HepG2 (cell line): ENCODE results near the gene PACRGL. TPM values are rescaled to one million over a fixed set of nuclear protein-coding genes. Genes with fewer than 3 reads are reported as not detected.

Source experiments
- ATAC-seq: fragments of 200-7000 bp; cut with Tn5 transposase; 3 replicates; pipeline ENCODE4 v1.9.1; 2020; ENCODE audit warnings: mild to moderate bottlenecking, moderate library complexity
- BruUV-seq: library from RNA; stranded (reverse); fragments of 400-500 nt; replicated peaks from 2 replicates; lab custom pipeline; 2021; lab: Mats Ljungman, UMichigan
- CTCF ChIA-PET: fragments of 300-600 bp; formaldehyde crosslinking; extraction: SDS; loops from one replicate; lab custom pipeline; 2021; ENCODE audit warnings: low total read pairs, inconsistent platforms, low intra/inter-chr PET ratio; lab: Yijun Ruan, JAX
- POLR2A ChIA-PET: fragments of 350-600 bp; sonication (Branson Sonifier 250); formaldehyde crosslinking; loops from one replicate; lab custom pipeline; 2020; ENCODE audit warnings: antibody characterized with exemption, inconsistent platforms; lab: Yijun Ruan, JAX
- DNase-seq: peaks from one replicate; pipeline ENCODE4 v3.0.0-alpha.2; 2015; ENCODE audit warnings: low spot score
- FAIRE-seq: peaks from 3 replicates; lab custom pipeline; 2011; peaks lifted over from hg19 to GRCh38; lab: Jason Lieb, UNC
- H2AFZ ChIP-seq: one replicate; pipeline ENCODE4 v1.6.1; 2011; ENCODE audit warnings: low read length, inconsistent platforms
- H3K27ac ChIP-seq: fragments of 300-600 bp; 3 replicates; pipeline ENCODE4 v1.8.0; 2011; ENCODE audit warnings: mixed run types, mild to moderate bottlenecking, mixed read lengths, low read length, inconsistent platforms; ENCODE audit not compliant: insufficient read depth; ENCODE audit errors: extremely low read length
- H3K27me3 ChIP-seq, 2 experiments: fragments of 200-600 bp in 1 of 2; 2 replicates in 1 of 2; 3 replicates in 1 of 2; pipeline versions ENCODE4 v1.6.0 to v1.8.0; 2011; ENCODE audit warnings: low read length in 2 of 2, mild to moderate bottlenecking in 2 of 2, moderate library complexity in 2 of 2, inconsistent platforms in 1 of 2; ENCODE audit not compliant: insufficient read depth in 2 of 2, control insufficient read depth in 1 of 2
- H3K36me3 ChIP-seq, 2 experiments: fragments of 200-600 bp in 1 of 2; replicated peaks in 1 of 2; 2 replicates in 1 of 2; 3 replicates in 1 of 2; pipeline versions ENCODE4 v1.5.1 to v1.8.0; 2011; ENCODE audit warnings: low read length in 2 of 2, inconsistent platforms in 1 of 2; ENCODE audit not compliant: insufficient read depth in 2 of 2, control insufficient read depth in 1 of 2
- H3K4me1 ChIP-seq: 2 replicates; pipeline ENCODE4 v1.5.1; 2012; ENCODE audit warnings: low read length, inconsistent platforms; ENCODE audit not compliant: insufficient read depth
- H3K4me2 ChIP-seq: 2 replicates; pipeline ENCODE4 v1.6.0; 2011; ENCODE audit warnings: low read depth, low read length, inconsistent platforms
- H3K4me3 ChIP-seq, 3 experiments: fragments of 200-600 bp in 1 of 3; sonication (generic), shearing (Covaris generic) in 1 of 3; replicated peaks in 1 of 3; 2 replicates each; pipeline ENCODE4 v1.5.1; 2011 to 2016; ENCODE audit warnings: low read length in 3 of 3, inconsistent platforms in 2 of 3, low read depth in 2 of 3, mild to moderate bottlenecking in 2 of 3, control low read depth in 1 of 3, mixed read lengths in 1 of 3; ENCODE audit not compliant: insufficient read depth in 1 of 3
- H3K79me2 ChIP-seq: one replicate; pipeline ENCODE4 v1.6.1; 2011; ENCODE audit warnings: low read length, inconsistent platforms; ENCODE audit not compliant: insufficient read depth
- H3K9ac ChIP-seq: 2 replicates; pipeline ENCODE4 v1.6.0; 2011; ENCODE audit warnings: mild to moderate bottlenecking, low read depth, low read length, inconsistent platforms; ENCODE audit not compliant: insufficient read depth
- H3K9me3 ChIP-seq: 2 replicates; pipeline ENCODE4 v1.5.1; 2012; ENCODE audit warnings: mild to moderate bottlenecking, low read length
- H4K20me1 ChIP-seq: 2 replicates; pipeline ENCODE4 v1.6.0; 2011; ENCODE audit warnings: inconsistent platforms, mild to moderate bottlenecking, low read length, moderate library complexity; ENCODE audit not compliant: insufficient read depth
- CTCF ChIP-seq: sonication (generic); formaldehyde crosslinking; IDR thresholded peaks from 2 replicates; pipeline ENCODE4 v1.5.0; 2020; ENCODE audit warnings: mild to moderate bottlenecking, missing genetic modification reagents, moderate library complexity
- SMC3 ChIP-seq: IDR thresholded peaks from 2 replicates; pipeline ENCODE4 v1.6.1; 2011; ENCODE audit warnings: low read length, improper control_type of control experiment
- STAG1 ChIP-seq: sonication (generic); formaldehyde crosslinking; IDR thresholded peaks from 2 replicates; pipeline ENCODE4 v1.4.0; 2020; ENCODE audit warnings: missing genetic modification reagents
- TEAD3 ChIP-seq: optimal IDR thresholded peaks from 2 replicates; pipeline ENCODE3; 2016; ENCODE audit warnings: borderline replicate concordance
- ZNF292 ChIP-seq: sonication (generic); formaldehyde crosslinking; IDR thresholded peaks from 2 replicates; pipeline ENCODE4 v1.8.1; 2022; ENCODE audit warnings: mild to moderate bottlenecking, low read depth, missing genetic modification reagents, borderline replicate concordance
- ZNF724P ChIP-seq: sonication (generic); formaldehyde crosslinking; IDR thresholded peaks from 2 replicates; pipeline ENCODE4 v1.8.0; 2022; ENCODE audit warnings: missing genetic modification reagents, borderline replicate concordance
- ZNF777 ChIP-seq: sonication (generic); formaldehyde crosslinking; IDR thresholded peaks from 2 replicates; pipeline ENCODE4 v1.4.0; 2020; ENCODE audit warnings: missing genetic modification reagents
- WGBS: methylation state at CpG from one replicate; pipeline ENCODE4 v1.1.6; 2017; ENCODE audit warnings: low lambda C conversion rate; 5-methylcytosine and 5-hydroxymethylcytosine counted together
- in situ Hi-C: cut with HindIII; loops from 2 replicates; pipeline ENCODE4 v1.10.0; 2017; ENCODE audit warnings: low pct_unique_long_range_greater_than_20kb; ENCODE audit not compliant: extremely low pct_ligation_motif_present
- intact Hi-C: fragments of 100-400 bp; cut with micrococcal nuclease; formaldehyde crosslinking; loops from one replicate; pipeline ENCODE4 v1.10.0; 2022; ENCODE audit not compliant: unreplicated experiment
- polyA plus RNA-seq, 8 experiments: library from polyadenylated mRNA; depleted of rRNA in 3 of 8; stranded (reverse) in 7 of 8; unstranded in 1 of 8; fragments of >200 nt; fragmentation: Illumina TruSeq in 4 of 8; extraction: Trizol in 4 of 8; gene quantifications; 2 replicates each; pipeline versions ENCODE4 v1.2.1 to v1.2.3, GENCODE V29; 2011 to 2016; ENCODE audit warnings: low read depth in 4 of 8, missing spikeins in 1 of 8, mixed read lengths in 1 of 8; ENCODE audit not compliant: insufficient read depth in 1 of 8
- total RNA-seq, 5 experiments: library from RNA; depleted of rRNA; stranded (reverse); fragments of >200 nt; fragmentation: Illumina TruSeq; extraction: Trizol; gene quantifications; 2 replicates each; pipeline ENCODE4 v1.2.3, GENCODE V29; 2016; ENCODE audit warnings: low read depth in 1 of 5

PACRGL gene
- total and polyA plus RNA-seq, 2 of the 13 experiments (the other 11 are each of a cell fraction or from before 2014, with no cell fraction given), result 5.8 to 15.1 TPM

- Histone ChIP-seq H3K4me1 (no peaks in the 10 kb centered on the region), H3K79me2 (no peaks in the 10 kb centered on the region), H3K27me3 (peaks cover 0 to 2% of the 10 kb centered on the region in 2 experiments; a peak in 1 of 5 replicates), H4K20me1 (no peaks in the 10 kb centered on the region), H3K9ac (no peak overlapping the region), H3K27ac (no peak overlapping the region), H3K4me2 (peak overlapping the region; percentile 39; the same call in 1 of the 2 replicates), H3K9me3 (no peaks in the 10 kb centered on the region), H2AFZ (peak overlapping the region; percentile 92), H3K36me3 (no peaks in the 10 kb centered on the region), H3K4me3 (no peak overlapping the region)
- ATAC-seq (peak; percentile 98), DNase-seq (peak; percentile 40), FAIRE-seq (peak; percentile 56)
- 23% methylated on average over 14 of the region's 14 CpGs for WGBS
- no peak for TF ChIP-seq ZNF724P (CRISPR knock-in tag)
- TF ChIP-seq TEAD3 (CRISPR knock-in tag), result peak; percentile 34
- TF ChIP-seq CTCF (CRISPR knock-in tag), result peak; percentile 78
- peak; percentile 53; the same call in 1 of the 2 replicates for TF ChIP-seq ZNF777
- peak; percentile 73 for TF ChIP-seq STAG1 (CRISPR knock-in tag)
- TF ChIP-seq SMC3, result peak; percentile 64
- TF ChIP-seq ZNF292 (CRISPR knock-in tag), result no peak
- ChIA-PET POLR2A (no interaction called here), CTCF (interaction anchor here (1.9 to 2.7 kb wide), 2 partner anchors 696 to 995 kb away, joined by 9 to 11 read pairs; no protein-coding TSS in a partner anchor)
- no TSS peak for BruUV-seq
- in situ Hi-C loops (loop anchor here (5.0 to 25.0 kb wide), 3 partner anchors 361 to 989 kb away; no protein-coding TSS in a partner anchor), intact Hi-C loops (loop anchor here (1.0 kb wide), 2 partner anchors 696 to 995 kb away; no protein-coding TSS in a partner anchor)
These were observed 73.1 kb downstream of the PACRGL start for GRCh38 chr4:20773144-20773997.
